WTC11 (cell line): ENCODE data around the gene S1PR2. TPM values are rescaled to one million over a fixed set of nuclear protein-coding genes. Genes with fewer than 3 reads are reported as not detected.
A peak's percentile ranks its signal among the peaks of the same experiment; 100 is the strongest.
"Not testable (repeated sequence)": the region's sequence is repeated elsewhere in the genome, so short reads cannot be mapped to it uniquely, and the experiment has no call there.

Experiments used
- ATAC-seq: fragments of 200-7000 bp; cut with Tn5 transposase; 2 replicates; pipeline ENCODE4 v1.10.0; 2021; ENCODE audit warnings: mild to moderate bottlenecking, moderate library complexity
- CTCF ChIA-PET: fragments of 300-600 bp; sonication (Branson Sonifier 250); formaldehyde crosslinking; loops from one replicate; lab custom pipeline; 2021; ENCODE audit warnings: antibody characterized with exemption; lab: Charles Lee
- POLR2A ChIA-PET: fragments of 350-600 bp; sonication (Branson Sonifier 250); formaldehyde crosslinking; loops from one replicate; lab custom pipeline; 2021; ENCODE audit warnings: antibody characterized with exemption; lab: Charles Lee
- DNase-seq: peaks from one replicate; pipeline ENCODE4 v3.0.0; 2021; ENCODE audit warnings: low spot score
- H3K27ac Mint-ChIP-seq: 2 replicates; pipeline ENCODE4 v1.8.0; 2021; ENCODE audit warnings: mixed read lengths
- H3K27me3 Mint-ChIP-seq: 2 replicates; pipeline ENCODE4 v1.8.0; 2021; ENCODE audit warnings: low read depth, mild to moderate bottlenecking, moderate library complexity, mixed read lengths
- H3K36me3 Mint-ChIP-seq: 2 replicates; pipeline ENCODE4 v1.8.0; 2021; ENCODE audit warnings: mixed read lengths
- H3K4me1 Mint-ChIP-seq: 2 replicates; pipeline ENCODE4 v1.8.0; 2022; ENCODE audit warnings: mixed read lengths
- H3K4me3 Mint-ChIP-seq: 2 replicates; pipeline ENCODE4 v1.8.0; 2021; ENCODE audit warnings: mild to moderate bottlenecking, moderate library complexity, mixed read lengths
- H3K9me3 Mint-ChIP-seq: 2 replicates; pipeline ENCODE4 v1.8.0; 2021; ENCODE audit warnings: mixed read lengths
- CREB1 ChIP-seq: sonication (generic); formaldehyde crosslinking; IDR thresholded peaks from 2 replicates; pipeline ENCODE4 v1.8.0; 2023; ENCODE audit warnings: mild to moderate bottlenecking, missing genetic modification reagents
- KAT7 ChIP-seq: sonication (generic); formaldehyde crosslinking; IDR thresholded peaks from 2 replicates; pipeline ENCODE4 v1.8.1; 2023; ENCODE audit warnings: missing genetic modification reagents, mild to moderate bottlenecking, borderline replicate concordance
- MXD4 ChIP-seq: fragments of 250-450 bp; sonication (Bioruptor Pico); IDR thresholded peaks from 2 replicates; pipeline ENCODE4 v1.8.0; 2021; ENCODE audit warnings: mild to moderate bottlenecking, moderate library complexity, borderline replicate concordance
- TP53 ChIP-seq: sonication (generic); formaldehyde crosslinking; IDR thresholded peaks from 2 replicates; pipeline ENCODE4 v1.8.1; 2023; ENCODE audit warnings: mild to moderate bottlenecking, missing genetic modification reagents
- ZNF121 ChIP-seq: sonication (generic); formaldehyde crosslinking; IDR thresholded peaks from 2 replicates; pipeline ENCODE4 v1.8.0; 2023; ENCODE audit warnings: missing genetic modification reagents
- microRNA-seq: library from miRNA; unstranded; fragments of <30 nt; microRNA quantifications from one replicate; pipeline ENCODE4 v1.2.0, GENCODE V29; 2022; ENCODE audit warnings: borderline number of aligned reads
- total RNA-seq: library from RNA; stranded (reverse); gene quantifications from 3 replicates; pipeline ENCODE4 v1.2.3, GENCODE V29; 2021

Gene S1PR2
- total RNA-seq, 1 experiment from 2014 or later, result 13.2 TPM

- H3K27me3 Mint-ChIP-seq, H3K27ac Mint-ChIP-seq, ATAC-seq, H3K4me1 Mint-ChIP-seq, H3K9me3 Mint-ChIP-seq, DNase-seq, H3K4me3 Mint-ChIP-seq, CTCF ChIA-PET: not testable (repeated sequence)
- H3K36me3 Mint-ChIP-seq, result peaks cover 44% of the 10 kb centered on the region
- peak; percentile 84 for TF ChIP-seq ZNF121 (CRISPR knock-in tag)
- POLR2A ChIA-PET, result interaction anchor here (0.6 kb wide), 1 partner anchor 145 kb away, joined by 3 read pairs; no protein-coding TSS in a partner anchor
These were observed 51.1 kb downstream of the S1PR2 start for GRCh38 chr19:10180024-10180423.

- no peak for ATAC-seq
These were observed 57.6 kb downstream of the S1PR2 start for GRCh38 chr19:10173527-10173926.

More at GRCh38 chr19:10173527-10173926, 57.6 kb downstream of the S1PR2 start:
- CTCF ChIA-PET, result no interaction called here
- POLR2A ChIA-PET, result no interaction called here
- DNase-seq, result no peak
- Mint-ChIP-seq H3K9me3 (no peaks in the 10 kb centered on the region), H3K27me3 (no peaks in the 10 kb centered on the region), H3K36me3 (peaks cover 68% of the 10 kb centered on the region), H3K27ac (no peak overlapping the region), H3K4me1 (no peaks in the 10 kb centered on the region), H3K4me3 (no peak overlapping the region)
- TF ChIP-seq KAT7 (CRISPR knock-in tag) (no peak), TP53 (no peak), CREB1 (no peak), MXD4 (CRISPR knock-in tag) (no peak)

Small RNAs within 50 kb of the gene (microRNA-seq; reads per million reads assigned to microRNA genes)
- gene MIR4322, result not detected

Other genes starting within 250 kb of the S1PR2 start
- gene COL5A3, start 220.8 kb downstream of the S1PR2 start, total RNA-seq, result 0.81 to 1.2 TPM (median 0.96 TPM) in 3 replicates
- gene RDH8, start 217.8 kb downstream of the S1PR2 start, total RNA-seq, result 0.27 TPM in 1 of 3 replicates, not detected in the others
- 22.5 to 28.4 TPM (median 23.0 TPM) in 3 replicates for gene SHFL, start 145.0 kb downstream of the S1PR2 start, total RNA-seq
- 0.21 to 0.30 TPM (median 0.28 TPM) in 3 replicates for gene ANGPTL6, start 128.7 kb downstream of the S1PR2 start, total RNA-seq
- gene PPAN, start 125.0 kb downstream of the S1PR2 start, total RNA-seq, result 74.1 to 83.7 TPM (median 80.8 TPM) in 3 replicates
- 21.0 to 21.5 TPM (median 21.2 TPM) in 3 replicates for gene P2RY11, start 119.6 kb downstream of the S1PR2 start, total RNA-seq
- gene EIF3G, start 111.4 kb downstream of the S1PR2 start, total RNA-seq, result 318 to 333 TPM (median 323 TPM) in 3 replicates
- 174 to 210 TPM (median 191 TPM) in 3 replicates for gene DNMT1, start 36.4 kb downstream of the S1PR2 start, total RNA-seq
- 109 to 112 TPM (median 110 TPM) in 3 replicates for gene MRPL4, start 20.9 kb upstream of the S1PR2 start, total RNA-seq
- 3.8 to 5.4 TPM (median 4.8 TPM) in 3 replicates for gene ICAM1, start 39.8 kb upstream of the S1PR2 start, total RNA-seq
- gene ICAM4, start 55.6 kb upstream of the S1PR2 start, total RNA-seq, result 2.0 to 3.7 TPM (median 3.1 TPM) in 3 replicates
- gene ICAM5, start 58.6 kb upstream of the S1PR2 start, total RNA-seq, result 7.3 to 8.1 TPM (median 8.0 TPM) in 3 replicates
- gene ZGLP1, start 78.5 kb upstream of the S1PR2 start, total RNA-seq, result 5.9 to 8.9 TPM (median 7.7 TPM) in 3 replicates
- 26.2 to 27.0 TPM (median 26.6 TPM) in 3 replicates for gene FDX2, start 84.7 kb upstream of the S1PR2 start, total RNA-seq
- gene RAVER1, start 102.2 kb upstream of the S1PR2 start, total RNA-seq, result 85.8 to 87.4 TPM (median 86.9 TPM) in 3 replicates
- gene ICAM3, start 108.3 kb upstream of the S1PR2 start, total RNA-seq, result 18.7 to 21.3 TPM (median 21.3 TPM) in 3 replicates
- 63.8 to 66.4 TPM (median 65.1 TPM) in 3 replicates for gene TYK2, start 149.2 kb upstream of the S1PR2 start, total RNA-seq
- gene CDC37, start 172.2 kb upstream of the S1PR2 start, total RNA-seq, result 163 to 204 TPM (median 164 TPM) in 3 replicates
- gene PDE4A, start 189.2 kb upstream of the S1PR2 start, total RNA-seq, result 5.3 to 5.9 TPM (median 5.8 TPM) in 3 replicates